ENCODE results near the gene ZNF18. TPM values are rescaled to one million over a fixed set of nuclear protein-coding genes. Genes with fewer than 3 reads are reported as not detected.

Gene ZNF18
- total RNA-seq, 1 donor from 2014 or later: 5.2 TPM

GRCh38 chr17:11928436-11928835 lies 68.8 kb downstream of the ZNF18 start:
- ATAC-seq (no peak), DNase-seq (no peak)
- Histone ChIP-seq H3K9me3 (no peaks in the 10 kb centered on the region), H3K27me3 (no peaks in the 10 kb centered on the region), H3K4me1 (no peaks in the 10 kb centered on the region), H3K27ac (no peak overlapping the region), H3K4me3 (no peak overlapping the region), H3K36me3 (no peaks in the 10 kb centered on the region)
- intact Hi-C loops (cut with DNase I): no loop called here
- TF ChIP-seq CTCF (IDR thresholded peaks at IDR 0.05): no peak

Other genes starting within 250 kb of the ZNF18 start
- gene MAP2K4, start 23.4 kb upstream of the ZNF18 start, total RNA-seq: 36.5 TPM

All from upper lobe of right lung (tissue), 1 donor.